ENCODE measurements around the gene B3GNT4. TPM values are rescaled to one million over a fixed set of nuclear protein-coding genes. Genes with fewer than 3 reads are reported as not detected.

The B3GNT4 gene
- polyA plus RNA-seq, 1 donor from 2014 or later: 1.8 TPM

GRCh38 chr12:122244565-122245371, 41.3 kb downstream of the B3GNT4 start:
- H3K4me2 ChIP-seq (ENCODE audit: low read length): no peak overlapping the region
- H3K36me3 ChIP-seq (ENCODE audit: insufficient read depth, low read length): no peaks in the 10 kb centered on the region
- no peaks in the 10 kb centered on the region for H3K9me3 ChIP-seq (ENCODE audit: low read length)
- TF ChIP-seq MXI1 (conservative IDR thresholded peaks at IDR 0.05; ENCODE audit: poor library complexity, severe bottlenecking) (no peak), CTCF (IDR thresholded peaks at IDR 0.05; ENCODE audit: poor library complexity, severe bottlenecking) (no peak), RAD21 (conservative IDR thresholded peaks at IDR 0.05) (no peak), POLR2AphosphoS5 (IDR thresholded peaks at IDR 0.05) (no peak), EP300 (conservative IDR thresholded peaks at IDR 0.05; ENCODE audit: poor library complexity, severe bottlenecking) (no peak), EZH2 (IDR thresholded peaks at IDR 0.05; ENCODE audit: borderline replicate concordance, insufficient read depth, low read length, poor library complexity, severe bottlenecking) (no peak), TAF1 (IDR thresholded peaks at IDR 0.05; ENCODE audit: low read depth) (no peak), SMC3 (conservative IDR thresholded peaks at IDR 0.05; ENCODE audit: poor library complexity) (no peak)
- TF ChIP-seq, protein P1, sequence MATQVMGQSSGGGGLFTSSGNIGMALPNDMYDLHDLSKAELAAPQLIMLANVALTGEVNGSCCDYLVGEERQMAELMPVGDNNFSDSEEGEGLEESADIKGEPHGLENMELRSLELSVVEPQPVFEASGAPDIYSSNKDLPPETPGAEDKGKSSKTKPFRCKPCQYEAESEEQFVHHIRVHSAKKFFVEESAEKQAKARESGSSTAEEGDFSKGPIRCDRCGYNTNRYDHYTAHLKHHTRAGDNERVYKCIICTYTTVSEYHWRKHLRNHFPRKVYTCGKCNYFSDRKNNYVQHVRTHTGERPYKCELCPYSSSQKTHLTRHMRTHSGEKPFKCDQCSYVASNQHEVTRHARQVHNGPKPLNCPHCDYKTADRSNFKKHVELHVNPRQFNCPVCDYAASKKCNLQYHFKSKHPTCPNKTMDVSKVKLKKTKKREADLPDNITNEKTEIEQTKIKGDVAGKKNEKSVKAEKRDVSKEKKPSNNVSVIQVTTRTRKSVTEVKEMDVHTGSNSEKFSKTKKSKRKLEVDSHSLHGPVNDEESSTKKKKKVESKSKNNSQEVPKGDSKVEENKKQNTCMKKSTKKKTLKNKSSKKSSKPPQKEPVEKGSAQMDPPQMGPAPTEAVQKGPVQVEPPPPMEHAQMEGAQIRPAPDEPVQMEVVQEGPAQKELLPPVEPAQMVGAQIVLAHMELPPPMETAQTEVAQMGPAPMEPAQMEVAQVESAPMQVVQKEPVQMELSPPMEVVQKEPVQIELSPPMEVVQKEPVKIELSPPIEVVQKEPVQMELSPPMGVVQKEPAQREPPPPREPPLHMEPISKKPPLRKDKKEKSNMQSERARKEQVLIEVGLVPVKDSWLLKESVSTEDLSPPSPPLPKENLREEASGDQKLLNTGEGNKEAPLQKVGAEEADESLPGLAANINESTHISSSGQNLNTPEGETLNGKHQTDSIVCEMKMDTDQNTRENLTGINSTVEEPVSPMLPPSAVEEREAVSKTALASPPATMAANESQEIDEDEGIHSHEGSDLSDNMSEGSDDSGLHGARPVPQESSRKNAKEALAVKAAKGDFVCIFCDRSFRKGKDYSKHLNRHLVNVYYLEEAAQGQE (IDR thresholded peaks at IDR 0.05; ENCODE audit: borderline replicate concordance): no peak
- H3K9ac ChIP-seq (ENCODE audit: low read length): no peak overlapping the region
- H3K9me2 ChIP-seq (ENCODE audit: insufficient read depth, low read length): no peaks in the 10 kb centered on the region
- H3K79me2 ChIP-seq (replicated peaks; ENCODE audit: insufficient read depth, low read length): no peaks in the 10 kb centered on the region
- no peaks in the 10 kb centered on the region for H4K20me1 ChIP-seq (ENCODE audit: insufficient read depth)
- no peak overlapping the region for H3K27ac ChIP-seq (ENCODE audit: low read length)
- H3K4me3 ChIP-seq (ENCODE audit: low read length): no peak overlapping the region
- no peaks in the 10 kb centered on the region for H3F3A ChIP-seq (ENCODE audit: insufficient read depth, low read length, poor library complexity, severe bottlenecking)
- H2AFZ ChIP-seq (ENCODE audit: low read depth, low read length): no peak overlapping the region
- H3K27me3 ChIP-seq (ENCODE audit: insufficient read depth, low read depth, low read length): no peaks in the 10 kb centered on the region

DNA sequence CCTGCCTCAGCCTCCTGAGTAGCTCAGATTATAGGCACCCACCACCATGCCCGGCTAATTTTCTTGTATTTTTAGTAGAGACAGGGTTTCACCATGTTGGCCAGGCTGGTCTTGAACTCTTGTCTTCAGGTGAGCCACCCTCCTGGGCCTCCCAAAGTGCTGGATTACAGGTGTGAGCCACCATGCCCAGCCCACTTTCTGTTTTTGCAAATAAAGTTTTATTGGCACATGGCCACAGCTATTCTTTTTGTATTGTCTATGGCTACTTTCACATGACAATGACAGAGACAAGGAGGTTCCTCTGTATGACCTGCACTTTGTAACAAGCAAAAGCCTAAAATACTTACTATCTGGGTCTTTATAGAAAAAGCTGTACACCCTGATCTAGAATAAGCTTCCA, 42.0 kb downstream of the B3GNT4 start:
- Histone ChIP-seq H3K27ac (ENCODE audit: low read length) (no peak overlapping the region), H3K79me2 (replicated peaks; ENCODE audit: insufficient read depth, low read length) (no peaks in the 10 kb centered on the region), H3K4me3 (ENCODE audit: low read length) (no peak overlapping the region), H3K9ac (ENCODE audit: low read length) (no peak overlapping the region), H3F3A (ENCODE audit: insufficient read depth, low read length, poor library complexity, severe bottlenecking) (no peaks in the 10 kb centered on the region), H3K36me3 (ENCODE audit: insufficient read depth, low read length) (no peaks in the 10 kb centered on the region), H3K4me2 (ENCODE audit: low read length) (no peak overlapping the region), H2AFZ (ENCODE audit: low read depth, low read length) (no peak overlapping the region), H3K9me2 (ENCODE audit: insufficient read depth, low read length) (no peaks in the 10 kb centered on the region), H4K20me1 (ENCODE audit: insufficient read depth) (no peaks in the 10 kb centered on the region), H3K27me3 (ENCODE audit: insufficient read depth, low read depth, low read length) (no peaks in the 10 kb centered on the region), H3K9me3 (ENCODE audit: low read length) (no peaks in the 10 kb centered on the region)
- TF ChIP-seq MXI1 (conservative IDR thresholded peaks at IDR 0.05; ENCODE audit: poor library complexity, severe bottlenecking): no peak
- TF ChIP-seq CTCF (IDR thresholded peaks at IDR 0.05; ENCODE audit: poor library complexity, severe bottlenecking): no peak
- TF ChIP-seq EP300 (conservative IDR thresholded peaks at IDR 0.05; ENCODE audit: poor library complexity, severe bottlenecking): no peak
- TF ChIP-seq, protein P1 (IDR thresholded peaks at IDR 0.05; ENCODE audit: borderline replicate concordance): no peak
- TF ChIP-seq EZH2 (IDR thresholded peaks at IDR 0.05; ENCODE audit: borderline replicate concordance, insufficient read depth, low read length, poor library complexity, severe bottlenecking): no peak
- TF ChIP-seq TAF1 (IDR thresholded peaks at IDR 0.05; ENCODE audit: low read depth): no peak
- no peak for TF ChIP-seq RAD21 (conservative IDR thresholded peaks at IDR 0.05)
- no peak for TF ChIP-seq POLR2AphosphoS5 (IDR thresholded peaks at IDR 0.05)
- no peak for TF ChIP-seq SMC3 (conservative IDR thresholded peaks at IDR 0.05; ENCODE audit: poor library complexity)

All from neural cell (in vitro differentiated cells).